Lung (tissue), 12 donors: ENCODE measurements around the gene MMEL1. TPM values are rescaled to one million over a fixed set of nuclear protein-coding genes. Genes with fewer than 3 reads are reported as not detected.

Experiments
- ATAC-seq: fragments of 200-7000 bp; cut with Tn5 transposase; one replicate; pipeline ENCODE4 v1.9.1; 2020; ENCODE audit warnings: moderate number of reproducible peaks; ENCODE audit not compliant: insufficient read depth, low FRiP score
- DNase-seq, 3 donors: peaks; one replicate each; pipeline ENCODE4 v3.0.0-alpha.2; 2013 to 2017
- H3K27ac ChIP-seq, 2 donors: one replicate each; pipeline ENCODE4 v1.5.1; 2013; ENCODE audit warnings: mild to moderate bottlenecking in 2 of 2, moderate library complexity in 2 of 2, control low read depth in 1 of 2, inconsistent platforms in 1 of 2, low read depth in 1 of 2, low read length in 1 of 2
- H3K27me3 ChIP-seq, 3 donors: one replicate each; pipeline ENCODE4 v1.5.1; 2013; ENCODE audit warnings: low read length in 2 of 3; ENCODE audit not compliant: control insufficient read depth in 3 of 3, insufficient read depth in 3 of 3
- H3K36me3 ChIP-seq, 4 donors: one replicate each; pipeline ENCODE4 v1.5.1; 2013; ENCODE audit warnings: low read length in 4 of 4, mild to moderate bottlenecking in 1 of 4, moderate library complexity in 1 of 4; ENCODE audit not compliant: control insufficient read depth in 4 of 4, insufficient read depth in 4 of 4
- H3K4me1 ChIP-seq, 5 donors: one replicate each; pipeline ENCODE4 v1.5.1; 2013; ENCODE audit warnings: low read length in 5 of 5, mild to moderate bottlenecking in 2 of 5, moderate library complexity in 1 of 5; ENCODE audit not compliant: control insufficient read depth in 5 of 5, insufficient read depth in 5 of 5
- H3K4me3 ChIP-seq: one replicate; pipeline ENCODE4 v1.5.1; 2013; ENCODE audit warnings: mild to moderate bottlenecking, control low read depth, moderate library complexity
- H3K9ac ChIP-seq, 2 donors: one replicate each; pipeline ENCODE4 v1.5.1; 2013; ENCODE audit warnings: low read length in 2 of 2, control low read depth in 1 of 2; ENCODE audit not compliant: insufficient read depth in 1 of 2
- H3K9me3 ChIP-seq, 4 donors: one replicate each; pipeline ENCODE4 v1.5.1; 2013; ENCODE audit warnings: low read length in 3 of 4, mild to moderate bottlenecking in 1 of 4, moderate library complexity in 1 of 4; ENCODE audit not compliant: control insufficient read depth in 4 of 4, insufficient read depth in 3 of 4
- CTCF ChIP-seq: IDR thresholded peaks from 2 replicates; pipeline ENCODE4 v1.5.1; 2012; ENCODE audit warnings: mild to moderate bottlenecking; ENCODE audit errors: control extremely low read depth, extremely low read depth
- WGBS, 2 donors: extraction: QIAGEN DNeasy Blood & Tissue Kit; methylation state at CpG; one replicate each; pipeline ENCODE4 v1.1.7; 2013; 5-methylcytosine and 5-hydroxymethylcytosine counted together
- polyA plus RNA-seq, 2 donors: library from polyadenylated mRNA; stranded (reverse); fragments of 200-250 nt; gene quantifications; one replicate each; pipeline ENCODE4 v1.2.1, GENCODE V29; 2013
- total RNA-seq, 2 donors: library from RNA; depleted of rRNA in 1 of 2; stranded (reverse); fragments of >200 nt in 1 of 2; gene quantifications; one replicate each; pipeline ENCODE4 v1.2.1, GENCODE V29; 2014 to 2021
- donor health status: control.
- donor health status: control.
- donor health status: Bipolar disorder and iron deficiency.
- donor health status: healthy.
- donor health status: DM: yes; HTN: yes; CAD: no.

MMEL1 gene
- total and polyA plus RNA-seq, 4 donors = 4.0 to 8.4 (median 6.0) TPM

DNA sequence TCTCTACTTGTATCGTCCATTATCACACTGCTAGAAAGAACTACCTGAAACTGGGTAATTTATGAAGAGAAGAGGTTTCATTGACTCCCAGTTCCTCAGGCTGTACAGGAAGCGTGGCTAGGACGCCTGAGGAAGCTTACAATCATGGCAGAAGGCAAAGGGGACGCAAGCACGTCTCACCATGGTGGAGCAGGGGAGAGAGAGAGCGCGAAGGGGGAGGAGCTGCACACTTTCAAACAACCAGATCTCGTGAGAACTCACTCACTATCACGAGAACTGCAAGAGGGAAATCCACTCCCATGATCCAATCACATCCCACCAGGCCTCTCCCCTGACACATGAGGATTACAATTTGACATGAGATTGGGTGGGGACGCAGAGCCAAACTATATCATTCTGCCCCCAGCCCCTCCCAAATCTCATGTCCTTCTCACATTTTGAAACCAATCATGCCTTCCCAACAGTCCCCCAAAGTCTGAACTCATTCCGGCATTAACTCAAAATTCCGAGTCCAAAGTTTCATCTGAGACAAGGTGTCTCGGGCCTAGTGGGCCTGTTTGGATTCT is 8.0 kb downstream of the MMEL1 start:
- Histone ChIP-seq H3K27ac (no peak overlapping the region), H3K4me3 (no peak overlapping the region), H3K9ac (no peak overlapping the region), H3K4me1 (peaks cover 0 to 4% (median 0%) of the 10 kb centered on the region in 5 donors), H3K36me3 (no peaks in the 10 kb centered on the region), H3K27me3 (peaks cover 3 to 35% (median 28%) of the 10 kb centered on the region in 3 donors), H3K9me3 (peaks cover 0 to 9% (median 0%) of the 10 kb centered on the region in 4 donors)
- no peak for TF ChIP-seq CTCF
- DNase-seq = no peak
- ATAC-seq = no peak
- WGBS, 2 donors = 80 to 83% methylated on average over 13 of the region's 13 CpGs

DNA sequence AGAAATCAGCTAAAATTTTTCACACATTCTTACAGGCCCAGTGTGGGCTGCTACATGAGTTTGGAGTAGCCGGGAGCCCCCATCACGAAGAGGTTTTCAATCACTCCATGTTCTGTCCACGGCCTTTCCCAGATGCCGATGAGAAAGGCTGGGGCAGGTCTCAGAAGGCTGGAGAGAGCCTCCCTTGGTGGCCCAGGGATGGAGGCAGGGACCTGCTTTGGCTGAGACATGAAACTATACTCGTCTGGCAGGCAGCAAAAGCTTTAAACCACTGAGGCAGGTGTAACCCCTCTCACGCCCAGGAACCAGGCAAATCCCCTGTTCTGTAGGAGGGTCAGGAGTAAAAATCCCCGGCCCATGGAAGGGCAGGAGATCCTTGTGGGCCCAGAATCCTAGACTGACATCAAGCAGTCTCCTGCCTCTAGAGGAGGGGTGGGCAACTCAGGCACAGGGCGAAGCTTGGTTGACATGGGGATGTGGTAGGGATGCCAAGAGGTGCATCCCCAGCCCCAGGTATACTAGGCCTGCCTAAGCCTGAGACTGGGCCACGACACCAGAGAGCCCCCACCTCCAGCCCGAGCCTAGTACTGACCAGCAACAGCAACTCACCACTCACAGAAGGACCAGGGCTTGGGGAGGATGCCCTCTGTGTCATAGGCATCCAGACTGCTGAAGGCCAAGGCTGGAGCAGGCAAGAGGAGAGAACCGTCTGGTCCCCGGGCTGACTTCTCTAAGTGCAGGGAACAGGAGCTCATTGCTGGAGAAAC is 9.1 kb downstream of the MMEL1 start:
- Histone ChIP-seq H3K9ac (no peak overlapping the region), H3K9me3 (peaks cover 0 to 9% (median 0%) of the 10 kb centered on the region in 4 donors), H3K27ac (no peak overlapping the region), H3K4me1 (peaks cover 0 to 4% (median 0%) of the 10 kb centered on the region in 5 donors), H3K27me3 (peaks cover 0 to 28% (median 23%) of the 10 kb centered on the region in 3 donors), H3K36me3 (no peaks in the 10 kb centered on the region), H3K4me3 (no peak overlapping the region)
- ATAC-seq (no peak), DNase-seq (no peak)
- TF ChIP-seq CTCF = no peak
- 80% methylated on average over 12 of the region's 12 CpGs for WGBS, 2 donors

GRCh38 chr1:2617971-2618470 is 14.8 kb downstream of the MMEL1 start:
- Histone ChIP-seq H3K27ac (no peak overlapping the region), H3K4me3 (no peak overlapping the region), H3K4me1 (peaks cover 0 to 2% (median 0%) of the 10 kb centered on the region in 5 donors), H3K9me3 (peaks cover 0 to 17% (median 4%) of the 10 kb centered on the region in 4 donors), H3K9ac (no peak overlapping the region), H3K36me3 (no peaks in the 10 kb centered on the region), H3K27me3 (no peaks in the 10 kb centered on the region)
- TF ChIP-seq CTCF = no peak
- WGBS, 2 donors = 5 to 9% methylated on average over 1 of the region's 1 CpG
- ATAC-seq (no peak), DNase-seq (peak in 1 of 3 donors; percentile 37)
